Body of pancreas (tissue), 4 donors: ENCODE measurements around the gene GRXCR1. TPM values are rescaled to one million over a fixed set of nuclear protein-coding genes. Genes with fewer than 3 reads are reported as not detected.

Source experiments
- ATAC-seq: fragments of 150-250 bp; one replicate; pipeline ENCODE4 v1.9.1; 2016
- DNase-seq, 4 donors: peaks; one replicate each; pipeline ENCODE4 v3.0.0-alpha.2; 2019
- H3K27ac ChIP-seq, 4 donors: fragments of 200-600 bp; sonication (generic); 1 replicate in 3 of 4; 2 replicates in 1 of 4; pipeline versions ENCODE4 v1.5.1 to v1.6.1; 2016 to 2019; ENCODE audit warnings: mild to moderate bottlenecking in 1 of 4, mixed read lengths in 1 of 4, moderate library complexity in 1 of 4
- H3K27me3 ChIP-seq, 2 donors: fragments of 200-600 bp; sonication (generic); one replicate each; pipeline ENCODE4 v1.6.0; 2016; ENCODE audit warnings: mild to moderate bottlenecking in 1 of 2
- H3K36me3 ChIP-seq, 2 donors: fragments of 200-600 bp; sonication (generic); replicated peaks in 1 of 2; 2 replicates each; pipeline ENCODE4 v1.5.1; 2016; ENCODE audit warnings: low read depth in 2 of 2; ENCODE audit not compliant: insufficient read depth in 1 of 2
- H3K4me1 ChIP-seq: fragments of 200-600 bp; sonication (generic); one replicate; pipeline ENCODE4 v1.6.0; 2016
- H3K4me3 ChIP-seq, 2 donors: fragments of 200-600 bp; sonication (generic); 1 replicate in 1 of 2; 2 replicates in 1 of 2; pipeline ENCODE4 v1.5.1; 2016 to 2019
- H3K9me3 ChIP-seq, 3 donors: fragments of 200-600 bp; sonication (generic); 1 replicate in 2 of 3; 2 replicates in 1 of 3; pipeline ENCODE4 v1.5.1; 2016
- CTCF ChIP-seq, 7 experiments: fragments of 450-650 bp in 4 of 7; fragments of 200-600 bp in 3 of 7; sonication (generic) in 3 of 7; IDR thresholded peaks; one replicate each; pipeline ENCODE4 v1.5.1; 2016 to 2019; ENCODE audit warnings: antibody characterized with exemption in 7 of 7
- POLR2A ChIP-seq, 3 donors: fragments of 450-650 bp; IDR thresholded peaks; one replicate each; pipeline ENCODE4 v1.6.1; 2016; ENCODE audit warnings: antibody characterized with exemption in 3 of 3, mild to moderate bottlenecking in 2 of 3
- WGBS, 2 donors: methylation state at CpG; one replicate each; pipeline ENCODE4 v1.1.5; 2017; 5-methylcytosine and 5-hydroxymethylcytosine counted together
- intact Hi-C: fragments of 100-400 bp; cut with DNase I; formaldehyde crosslinking; loops from one replicate; pipeline ENCODE4 v1.15.1; 2023
- total RNA-seq, 2 donors: library from RNA; depleted of rRNA; stranded (reverse); fragments of >200 nt; gene quantifications; one replicate each; pipeline ENCODE4 v1.1.0, GENCODE V29; 2016

The GRXCR1 gene
- total RNA-seq, 2 donors from 2014 or later, result not detected

GRCh38 chr4:42906891-42907759 lies 14.6 kb downstream of the GRXCR1 start:
- Histone ChIP-seq H3K4me3 (no peak overlapping the region), H3K27me3 (no peaks in the 10 kb centered on the region), H3K9me3 (no peaks in the 10 kb centered on the region), H3K27ac (no peak overlapping the region), H3K36me3 (no peaks in the 10 kb centered on the region), H3K4me1 (no peaks in the 10 kb centered on the region)
- DNase-seq (peak in 3 of 4 donors; percentile 22 to 43 (median 23)), ATAC-seq (no peak)
- no peak for TF ChIP-seq CTCF (IDR thresholded peaks at IDR 0.05)
- TF ChIP-seq POLR2A (IDR thresholded peaks at IDR 0.05), result no peak
- WGBS, 2 donors, result 58 to 59% methylated on average over 6 of the region's 6 CpGs
- intact Hi-C loops, result no loop called here

DNA sequence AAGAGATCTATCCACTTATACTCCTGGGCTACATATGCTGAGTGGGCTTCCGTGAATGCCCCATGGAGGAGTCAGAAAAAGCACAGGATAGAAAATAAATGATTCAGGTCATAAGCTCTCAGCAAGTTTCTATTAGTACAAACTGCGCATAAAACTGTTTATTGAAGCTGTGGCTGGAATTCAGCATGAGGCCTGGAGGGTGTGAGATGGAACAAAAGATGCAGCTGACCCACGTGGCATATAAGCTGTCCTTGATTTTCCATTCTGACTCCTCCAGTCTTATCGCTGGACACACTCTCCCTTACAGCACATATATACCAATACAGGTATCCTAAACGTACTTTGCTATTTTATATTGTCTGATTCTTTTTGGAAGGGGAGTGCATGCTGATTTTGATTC lies 17.9 kb downstream of the GRXCR1 start:
- H3K27me3 ChIP-seq, result no peaks in the 10 kb centered on the region
- intact Hi-C loops, result no loop called here
- no peaks in the 10 kb centered on the region for H3K36me3 ChIP-seq
- no peak for DNase-seq
- 63 to 68% methylated on average over 5 of the region's 5 CpGs for WGBS, 2 donors
- H3K27ac ChIP-seq, result no peak overlapping the region
- H3K4me3 ChIP-seq, result no peak overlapping the region
- no peak for ATAC-seq
- no peaks in the 10 kb centered on the region for H3K9me3 ChIP-seq
- TF ChIP-seq POLR2A (IDR thresholded peaks at IDR 0.05) (no peak), CTCF (IDR thresholded peaks at IDR 0.05) (no peak)
- no peaks in the 10 kb centered on the region for H3K4me1 ChIP-seq

DNA sequence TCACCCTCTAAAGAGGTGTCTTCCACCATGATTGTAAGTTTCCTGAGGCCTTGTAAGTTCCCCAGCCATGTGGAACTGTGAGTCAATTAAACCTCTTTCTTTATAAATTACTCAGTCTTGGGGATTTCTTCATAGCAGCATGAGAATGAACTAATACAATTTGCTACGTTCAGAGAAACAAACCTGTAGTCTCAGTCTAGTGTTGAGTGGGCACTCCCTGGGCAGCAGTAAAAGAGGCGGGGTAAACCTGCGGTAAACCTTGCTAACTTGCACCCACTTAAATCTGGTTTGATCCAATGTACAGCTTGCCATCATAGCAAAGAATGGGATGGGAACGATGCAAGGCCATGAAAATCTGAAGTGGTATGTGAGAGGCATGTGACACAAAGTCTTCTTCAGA lies 22.4 kb downstream of the GRXCR1 start:
- no peak for TF ChIP-seq POLR2A (IDR thresholded peaks at IDR 0.05)
- no peak for TF ChIP-seq CTCF (IDR thresholded peaks at IDR 0.05)
- Histone ChIP-seq H3K4me3 (no peak overlapping the region), H3K4me1 (no peaks in the 10 kb centered on the region), H3K27ac (no peak overlapping the region), H3K9me3 (no peaks in the 10 kb centered on the region), H3K27me3 (no peaks in the 10 kb centered on the region), H3K36me3 (no peaks in the 10 kb centered on the region)
- intact Hi-C loops, result no loop called here
- 65 to 71% methylated on average over 4 of the region's 4 CpGs for WGBS, 2 donors
- DNase-seq (no peak), ATAC-seq (no peak)

DNA sequence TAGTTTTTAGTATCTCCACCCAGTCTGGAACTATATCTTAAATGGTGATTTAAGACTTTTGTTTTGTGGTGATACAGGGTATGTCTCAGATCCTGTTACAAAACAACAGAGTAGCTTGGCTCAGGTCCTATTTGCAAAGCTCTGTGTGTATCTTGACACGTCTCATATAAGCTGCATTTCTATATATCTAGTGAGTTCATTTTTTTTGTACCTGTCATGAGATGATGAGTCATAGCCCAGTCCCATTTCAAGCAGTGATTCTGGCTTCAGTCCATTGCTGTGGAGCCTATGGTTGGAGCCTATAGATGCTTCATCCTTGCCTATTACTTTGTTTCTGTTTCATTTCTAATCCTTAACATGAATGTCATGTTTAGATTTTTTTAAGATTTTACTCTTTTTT lies 23.0 kb downstream of the GRXCR1 start:
- whole genome bisulfite sequencing, 2 donors, result 9 to 12% methylated on average over 1 of the region's 1 CpG
- no peak for TF ChIP-seq POLR2A (IDR thresholded peaks at IDR 0.05)
- no peak for TF ChIP-seq CTCF (IDR thresholded peaks at IDR 0.05)
- Histone ChIP-seq H3K27me3 (no peaks in the 10 kb centered on the region), H3K4me1 (no peaks in the 10 kb centered on the region), H3K27ac (no peak overlapping the region), H3K4me3 (no peak overlapping the region), H3K9me3 (no peaks in the 10 kb centered on the region), H3K36me3 (no peaks in the 10 kb centered on the region)
- ATAC-seq (no peak), DNase-seq (no peak)
- intact Hi-C loops, result no loop called here

- no peak for DNase-seq
- intact Hi-C loops, result no loop called here
- no peaks in the 10 kb centered on the region for H3K4me1 ChIP-seq
These were observed 24.8 kb downstream of the GRXCR1 start for GRCh38 chr4:42917296-42917695.

More at GRCh38 chr4:42917296-42917695, 24.8 kb downstream of the GRXCR1 start:
- H3K36me3 ChIP-seq, result no peaks in the 10 kb centered on the region
- no peaks in the 10 kb centered on the region for H3K9me3 ChIP-seq
- no peak overlapping the region for H3K27ac ChIP-seq
- no peak for ATAC-seq
- no peaks in the 10 kb centered on the region for H3K27me3 ChIP-seq
- 45 to 56% methylated on average over 2 of the region's 2 CpGs for WGBS, 2 donors
- TF ChIP-seq CTCF (IDR thresholded peaks at IDR 0.05), result no peak
- TF ChIP-seq POLR2A (IDR thresholded peaks at IDR 0.05), result no peak
- H3K4me3 ChIP-seq, result no peak overlapping the region
